CD4-positive, alpha-beta T cell treated with Interleukin-21 for 1 hour (primary cell): ENCODE results near the gene MFN2.

Experiments
- DNase-seq: peaks from one replicate; pipeline ENCODE4 v3.0.0-alpha.2; 2020

MFN2 gene

GRCh38 chr1:11960715-11961114 lies 19.5 kb upstream of the MFN2 start:
- peak; percentile 5 for DNase-seq

GRCh38 chr1:11961230-11961629 lies 19.0 kb upstream of the MFN2 start:
- no peak for DNase-seq

- DNase-seq = no peak
Observed at GRCh38 chr1:11963622-11964021, 16.6 kb upstream of the MFN2 start.

- no peak for DNase-seq
Observed at GRCh38 chr1:11964656-11965055, 15.6 kb upstream of the MFN2 start.

- peak; percentile 24 for DNase-seq
Observed at GRCh38 chr1:11967028-11967547, 13.2 kb upstream of the MFN2 start.

GRCh38 chr1:11970441-11971185 lies 9.6 kb upstream of the MFN2 start:
- DNase-seq = no peak

GRCh38 chr1:11977625-11978024 lies 2.6 kb upstream of the MFN2 start:
- DNase-seq = no peak

GRCh38 chr1:11978301-11978700 lies 1.9 kb upstream of the MFN2 start:
- DNase-seq = no peak

- no peak for DNase-seq
Observed at GRCh38 chr1:11979028-11979850, 1.0 kb upstream of the MFN2 start.

- DNase-seq = no peak
Observed at GRCh38 chr1:11980676-11980972, 380 bp downstream of the MFN2 start.

- no peak for DNase-seq
Observed at GRCh38 chr1:11981378-11982009, 1.2 kb downstream of the MFN2 start.

- DNase-seq = peak; percentile 19
Observed at GRCh38 chr1:11982010-11982392, 1.8 kb downstream of the MFN2 start.

GRCh38 chr1:11984121-11984520 lies 3.9 kb downstream of the MFN2 start:
- no peak for DNase-seq

- DNase-seq = no peak
Observed at GRCh38 chr1:11984576-11984975, 4.3 kb downstream of the MFN2 start.

GRCh38 chr1:11985171-11985570 lies 4.9 kb downstream of the MFN2 start:
- DNase-seq = no peak

- DNase-seq = no peak
Observed at GRCh38 chr1:11985851-11986250, 5.6 kb downstream of the MFN2 start.

- DNase-seq = no peak
Observed at GRCh38 chr1:11989669-11990068, 9.4 kb downstream of the MFN2 start.

- DNase-seq = no peak
Observed at GRCh38 chr1:11990303-11991032, 10.2 kb downstream of the MFN2 start.

- DNase-seq = no peak
Observed at GRCh38 chr1:11991969-11992676, 11.9 kb downstream of the MFN2 start.

- DNase-seq = no peak
Observed at GRCh38 chr1:11997081-11997850, 17.0 kb downstream of the MFN2 start.

- no peak for DNase-seq
Observed at GRCh38 chr1:11998636-11999035, 18.4 kb downstream of the MFN2 start.

- DNase-seq = no peak
Observed at GRCh38 chr1:11999236-11999635, 19.0 kb downstream of the MFN2 start.
